Erythroblast (primary cell): ENCODE data around the gene RAB44.

ENCODE experiments used
- GATA1 ChIP-seq: IDR thresholded peaks from 2 replicates; pipeline ENCODE4 v1.6.1; 2011; ENCODE audit warnings: low read depth, mild to moderate bottlenecking, control low read depth, low read length, moderate library complexity
- POLR2A ChIP-seq: IDR thresholded peaks from 2 replicates; pipeline ENCODE4 v1.6.1; 2011; ENCODE audit warnings: mild to moderate bottlenecking, low read length

GRCh38 chr6:36716476-36717093 lies 19.0 kb downstream of the RAB44 start:
- no peak for TF ChIP-seq POLR2A
- no peak for TF ChIP-seq GATA1
